ENCODE data around the gene USP37. TPM values are rescaled to one million over a fixed set of nuclear protein-coding genes. Genes with fewer than 3 reads are reported as not detected.

The USP37 gene
- total RNA-seq, 1 experiment from 2014 or later = 23.5 TPM

- H3K27me3 ChIP-seq (ENCODE audit: insufficient read depth, low read length) = no peaks in the 10 kb centered on the region
- BruUV-seq (replicated peaks) = no TSS peak
- ATAC-seq (no peak), DNase-seq (ENCODE audit: low read depth, low spot score) (no peak)
- ChIA-PET RAD21 (ENCODE audit: low non-redundant PET in 1 of 2, low total read pairs in 2 of 2, uncharacterized antibody in 2 of 2, unreplicated experiment in 2 of 2) (no interaction called here), POLR2A (no interaction called here), CTCF (no interaction called here)
- peaks cover 22% of the 10 kb centered on the region; the same call in 1 of the 2 replicates for H3K79me2 ChIP-seq (ENCODE audit: insufficient read depth, low read length)
- H3K27ac ChIP-seq (ENCODE audit: low read depth, low read length) = no peak overlapping the region
- no peak overlapping the region for H3K4me3 ChIP-seq (replicated peaks in 1 of 2; ENCODE audit: low read depth in 1 of 2, low read length in 2 of 2)
- H3K9me2 ChIP-seq (ENCODE audit: insufficient read depth) = no peaks in the 10 kb centered on the region
- peaks cover 9% of the 10 kb centered on the region; the same call in 1 of the 2 replicates for H4K20me1 ChIP-seq (ENCODE audit: insufficient read depth)
- no peaks in the 10 kb centered on the region for H3K4me1 ChIP-seq (ENCODE audit: control insufficient read depth in 1 of 2, insufficient read depth in 2 of 2, low read length in 2 of 2)
- peaks cover 0 to 3% of the 10 kb centered on the region in 2 experiments; a peak in 2 of 4 replicates for H3K36me3 ChIP-seq (ENCODE audit: control insufficient read depth in 1 of 2, insufficient read depth in 2 of 2, low read length in 2 of 2)
- no peak overlapping the region for H2AFZ ChIP-seq (ENCODE audit: low read depth, low read length, poor library complexity, severe bottlenecking)
- TF ChIP-seq ZNF274 (IDR thresholded peaks at IDR 0.05; ENCODE audit: low read depth, low read length) (no peak), SIN3A (IDR thresholded peaks at IDR 0.05; ENCODE audit: low read depth) (no peak), POLR2AphosphoS5 (IDR thresholded peaks at IDR 0.05; ENCODE audit: low read depth, low read length) (no peak), JUND (IDR thresholded peaks at IDR 0.05) (no peak), ZFX (IDR thresholded peaks at IDR 0.05) (no peak), EZH2phosphoT487 (IDR thresholded peaks at IDR 0.05; ENCODE audit: borderline replicate concordance) (no peak), SRF (IDR thresholded peaks at IDR 0.05; ENCODE audit: low read depth) (no peak), EGR1 (IDR thresholded peaks at IDR 0.05; ENCODE audit: low read depth) (no peak), RAD21 (IDR thresholded peaks at IDR 0.05; ENCODE audit: low read depth) (no peak), EZH2 (IDR thresholded peaks at IDR 0.05) (no peak), SP1 (IDR thresholded peaks at IDR 0.05; ENCODE audit: low read depth) (no peak), ELF1 (IDR thresholded peaks at IDR 0.05; ENCODE audit: borderline replicate concordance, low read depth) (no peak)
- TF ChIP-seq, protein P1, sequence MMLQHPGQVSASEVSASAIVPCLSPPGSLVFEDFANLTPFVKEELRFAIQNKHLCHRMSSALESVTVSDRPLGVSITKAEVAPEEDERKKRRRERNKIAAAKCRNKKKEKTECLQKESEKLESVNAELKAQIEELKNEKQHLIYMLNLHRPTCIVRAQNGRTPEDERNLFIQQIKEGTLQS (IDR thresholded peaks at IDR 0.05) = no peak
- TF ChIP-seq, protein P2, sequence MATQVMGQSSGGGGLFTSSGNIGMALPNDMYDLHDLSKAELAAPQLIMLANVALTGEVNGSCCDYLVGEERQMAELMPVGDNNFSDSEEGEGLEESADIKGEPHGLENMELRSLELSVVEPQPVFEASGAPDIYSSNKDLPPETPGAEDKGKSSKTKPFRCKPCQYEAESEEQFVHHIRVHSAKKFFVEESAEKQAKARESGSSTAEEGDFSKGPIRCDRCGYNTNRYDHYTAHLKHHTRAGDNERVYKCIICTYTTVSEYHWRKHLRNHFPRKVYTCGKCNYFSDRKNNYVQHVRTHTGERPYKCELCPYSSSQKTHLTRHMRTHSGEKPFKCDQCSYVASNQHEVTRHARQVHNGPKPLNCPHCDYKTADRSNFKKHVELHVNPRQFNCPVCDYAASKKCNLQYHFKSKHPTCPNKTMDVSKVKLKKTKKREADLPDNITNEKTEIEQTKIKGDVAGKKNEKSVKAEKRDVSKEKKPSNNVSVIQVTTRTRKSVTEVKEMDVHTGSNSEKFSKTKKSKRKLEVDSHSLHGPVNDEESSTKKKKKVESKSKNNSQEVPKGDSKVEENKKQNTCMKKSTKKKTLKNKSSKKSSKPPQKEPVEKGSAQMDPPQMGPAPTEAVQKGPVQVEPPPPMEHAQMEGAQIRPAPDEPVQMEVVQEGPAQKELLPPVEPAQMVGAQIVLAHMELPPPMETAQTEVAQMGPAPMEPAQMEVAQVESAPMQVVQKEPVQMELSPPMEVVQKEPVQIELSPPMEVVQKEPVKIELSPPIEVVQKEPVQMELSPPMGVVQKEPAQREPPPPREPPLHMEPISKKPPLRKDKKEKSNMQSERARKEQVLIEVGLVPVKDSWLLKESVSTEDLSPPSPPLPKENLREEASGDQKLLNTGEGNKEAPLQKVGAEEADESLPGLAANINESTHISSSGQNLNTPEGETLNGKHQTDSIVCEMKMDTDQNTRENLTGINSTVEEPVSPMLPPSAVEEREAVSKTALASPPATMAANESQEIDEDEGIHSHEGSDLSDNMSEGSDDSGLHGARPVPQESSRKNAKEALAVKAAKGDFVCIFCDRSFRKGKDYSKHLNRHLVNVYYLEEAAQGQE (IDR thresholded peaks at IDR 0.05; ENCODE audit: low read depth) = no peak
- TF ChIP-seq, protein P3, sequence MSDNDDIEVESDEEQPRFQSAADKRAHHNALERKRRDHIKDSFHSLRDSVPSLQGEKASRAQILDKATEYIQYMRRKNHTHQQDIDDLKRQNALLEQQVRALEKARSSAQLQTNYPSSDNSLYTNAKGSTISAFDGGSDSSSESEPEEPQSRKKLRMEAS (IDR thresholded peaks at IDR 0.05) = no peak
- TF ChIP-seq, protein P4, sequence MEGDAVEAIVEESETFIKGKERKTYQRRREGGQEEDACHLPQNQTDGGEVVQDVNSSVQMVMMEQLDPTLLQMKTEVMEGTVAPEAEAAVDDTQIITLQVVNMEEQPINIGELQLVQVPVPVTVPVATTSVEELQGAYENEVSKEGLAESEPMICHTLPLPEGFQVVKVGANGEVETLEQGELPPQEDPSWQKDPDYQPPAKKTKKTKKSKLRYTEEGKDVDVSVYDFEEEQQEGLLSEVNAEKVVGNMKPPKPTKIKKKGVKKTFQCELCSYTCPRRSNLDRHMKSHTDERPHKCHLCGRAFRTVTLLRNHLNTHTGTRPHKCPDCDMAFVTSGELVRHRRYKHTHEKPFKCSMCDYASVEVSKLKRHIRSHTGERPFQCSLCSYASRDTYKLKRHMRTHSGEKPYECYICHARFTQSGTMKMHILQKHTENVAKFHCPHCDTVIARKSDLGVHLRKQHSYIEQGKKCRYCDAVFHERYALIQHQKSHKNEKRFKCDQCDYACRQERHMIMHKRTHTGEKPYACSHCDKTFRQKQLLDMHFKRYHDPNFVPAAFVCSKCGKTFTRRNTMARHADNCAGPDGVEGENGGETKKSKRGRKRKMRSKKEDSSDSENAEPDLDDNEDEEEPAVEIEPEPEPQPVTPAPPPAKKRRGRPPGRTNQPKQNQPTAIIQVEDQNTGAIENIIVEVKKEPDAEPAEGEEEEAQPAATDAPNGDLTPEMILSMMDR (IDR thresholded peaks at IDR 0.05 in 2 of 3, conservative IDR thresholded peaks at IDR 0.05 in 1 of 3; ENCODE audit: borderline replicate concordance in 1 of 3, insufficient read depth in 1 of 3, low read depth in 2 of 3, low read length in 2 of 3) = no peak
- TF ChIP-seq, protein P5, sequence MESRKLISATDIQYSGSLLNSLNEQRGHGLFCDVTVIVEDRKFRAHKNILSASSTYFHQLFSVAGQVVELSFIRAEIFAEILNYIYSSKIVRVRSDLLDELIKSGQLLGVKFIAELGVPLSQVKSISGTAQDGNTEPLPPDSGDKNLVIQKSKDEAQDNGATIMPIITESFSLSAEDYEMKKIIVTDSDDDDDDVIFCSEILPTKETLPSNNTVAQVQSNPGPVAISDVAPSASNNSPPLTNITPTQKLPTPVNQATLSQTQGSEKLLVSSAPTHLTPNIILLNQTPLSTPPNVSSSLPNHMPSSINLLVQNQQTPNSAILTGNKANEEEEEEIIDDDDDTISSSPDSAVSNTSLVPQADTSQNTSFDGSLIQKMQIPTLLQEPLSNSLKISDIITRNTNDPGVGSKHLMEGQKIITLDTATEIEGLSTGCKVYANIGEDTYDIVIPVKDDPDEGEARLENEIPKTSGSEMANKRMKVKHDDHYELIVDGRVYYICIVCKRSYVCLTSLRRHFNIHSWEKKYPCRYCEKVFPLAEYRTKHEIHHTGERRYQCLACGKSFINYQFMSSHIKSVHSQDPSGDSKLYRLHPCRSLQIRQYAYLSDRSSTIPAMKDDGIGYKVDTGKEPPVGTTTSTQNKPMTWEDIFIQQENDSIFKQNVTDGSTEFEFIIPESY (IDR thresholded peaks at IDR 0.05; ENCODE audit: extremely low read depth, insufficient replicate concordance, low read length) = no peak
- no peak overlapping the region for H3K4me2 ChIP-seq (ENCODE audit: low read length)
- H3K9ac ChIP-seq (ENCODE audit: low read length) = no peak overlapping the region
- no peaks in the 10 kb centered on the region for H3K9me3 ChIP-seq (ENCODE audit: control insufficient read depth in 1 of 2, insufficient read depth in 1 of 2, low read depth in 1 of 2, low read length in 2 of 2)
- intact Hi-C loops (cut with micrococcal nuclease) = no loop called here
Observed at GRCh38 chr2:218513676-218514075, 54.5 kb downstream of the USP37 start.

Measured in HCT116 (cell line).